ENCODE results near the gene SLC12A3.
A peak's percentile ranks its signal among the peaks of the same experiment; 100 is the strongest.
"Not testable (repeated sequence)": the region's sequence is repeated elsewhere in the genome, so short reads cannot be mapped to it uniquely, and the experiment has no call there.

Gene SLC12A3

DNA sequence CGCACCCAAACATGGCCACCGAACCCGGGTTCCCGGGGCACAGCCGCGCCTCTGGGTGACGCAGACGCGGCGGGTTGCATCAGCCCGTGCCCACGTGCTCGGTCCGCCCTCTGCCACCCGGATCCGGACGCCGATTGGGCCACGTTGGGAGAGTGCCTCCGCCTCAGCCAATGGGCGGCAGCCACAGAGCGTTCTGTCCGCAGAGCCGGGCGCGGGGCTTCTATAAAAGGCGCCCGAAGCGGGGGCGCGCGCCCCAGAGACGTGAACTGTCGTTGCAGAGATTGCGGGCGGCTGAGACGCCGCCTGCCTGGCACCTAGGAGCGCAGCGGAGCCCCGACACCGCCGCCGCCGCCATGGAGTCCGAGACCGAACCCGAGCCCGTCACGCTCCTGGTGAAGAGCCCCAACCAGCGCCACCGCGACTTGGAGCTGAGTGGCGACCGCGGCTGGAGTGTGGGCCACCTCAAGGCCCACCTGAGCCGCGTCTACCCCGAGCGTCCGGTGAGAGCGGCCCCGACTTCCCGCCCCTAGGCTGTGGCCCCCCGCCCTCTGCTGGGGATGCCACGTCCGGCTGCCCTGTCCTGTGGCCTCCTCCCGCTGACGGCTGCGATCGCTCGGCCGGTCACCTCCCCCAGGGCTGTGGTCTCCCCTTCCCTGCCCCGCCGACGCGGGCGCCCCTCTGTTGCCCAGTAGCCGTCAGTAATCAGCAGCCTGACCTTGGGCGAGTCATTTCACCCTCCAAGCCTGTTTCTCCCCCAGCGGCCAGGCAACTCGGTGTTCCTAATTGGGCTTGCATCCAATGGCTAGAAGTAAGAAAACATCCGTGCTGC is 67.1 kb downstream of the SLC12A3 start, which contains the start of gene HERPUD1:
HERPUD1 (plus strand) TSS at position 251 of the 829 bp plus-strand sequence; CDS start at position 354, 103 bp downstream.
- peak within 1 kb of the TSS; percentile 90 for H3K27ac ChIP-seq (ENCODE audit: insufficient read depth, low read length, poor library complexity, severe bottlenecking)
- DNase-seq = peak; percentile 98 to 99 (median 98)
- peaks cover 14% of the 10 kb centered on the region for H3K36me3 ChIP-seq (ENCODE audit: control insufficient read depth, insufficient read depth, low read length)
- H3K9me3 ChIP-seq (ENCODE audit: control insufficient read depth, low read length) = no peaks in the 10 kb centered on the region
- peak within 1 kb of the TSS; percentile 99 for H3K4me3 ChIP-seq (ENCODE audit: insufficient read depth, low read depth, low read length, poor library complexity, severe bottlenecking)
- H3K27me3 ChIP-seq (replicated peaks; ENCODE audit: control insufficient read depth, insufficient read depth, low read length, poor library complexity, severe bottlenecking) = no peaks in the 10 kb centered on the region
- H3K4me1 ChIP-seq (ENCODE audit: control insufficient read depth, insufficient read depth, low read length, poor library complexity, severe bottlenecking) = peaks cover 23% of the 10 kb centered on the region

DNA sequence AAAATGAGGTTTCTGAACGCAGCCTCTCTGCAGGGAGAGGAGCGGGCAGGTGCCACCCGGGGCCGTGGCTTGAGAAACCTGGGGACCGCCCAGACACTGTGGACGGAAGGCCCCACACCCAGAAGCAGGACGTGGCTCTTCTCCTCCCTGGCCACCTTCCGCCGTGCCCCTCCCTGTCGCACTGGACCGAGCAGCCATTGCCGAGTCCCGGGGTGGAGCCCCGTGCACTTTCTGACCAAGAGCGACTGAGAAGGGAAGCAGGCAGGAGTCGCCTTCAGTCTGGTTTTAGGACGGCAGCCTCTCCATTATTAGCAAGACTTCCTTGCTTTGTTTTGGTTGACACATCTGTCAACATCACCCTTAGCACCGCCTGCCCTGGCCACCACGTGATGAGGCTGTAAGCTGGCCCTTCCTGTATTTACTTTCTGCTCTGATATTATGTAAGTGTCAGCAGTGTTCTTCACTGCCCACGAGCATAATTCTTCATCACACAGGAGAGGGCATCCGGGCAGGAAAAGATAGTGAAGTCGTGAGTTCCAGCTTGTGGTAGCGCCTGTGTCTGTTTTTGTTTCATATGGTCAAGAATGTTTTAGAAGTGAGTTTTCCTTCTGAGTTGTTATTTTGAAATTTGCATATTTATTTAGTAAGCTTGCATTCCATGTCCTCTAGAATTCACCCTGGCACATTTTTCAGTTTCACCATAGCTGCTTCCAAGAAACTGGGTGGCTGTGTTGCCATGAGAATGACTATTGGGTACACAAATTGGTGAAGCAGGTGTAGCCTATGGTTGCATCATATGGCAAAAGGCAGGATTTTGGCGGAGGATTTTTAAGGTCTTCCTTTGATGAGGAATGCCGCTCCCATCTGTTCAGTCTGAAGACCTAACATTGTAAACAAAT is 68.0 kb downstream of the SLC12A3 start:
- Histone ChIP-seq H3K36me3 (ENCODE audit: control insufficient read depth, insufficient read depth, low read length) (peaks cover 14% of the 10 kb centered on the region), H3K27me3 (replicated peaks; ENCODE audit: control insufficient read depth, insufficient read depth, low read length, poor library complexity, severe bottlenecking) (no peaks in the 10 kb centered on the region), H3K9me3 (ENCODE audit: control insufficient read depth, low read length) (no peaks in the 10 kb centered on the region), H3K4me3 (ENCODE audit: insufficient read depth, low read depth, low read length, poor library complexity, severe bottlenecking) (peak overlapping the region; percentile 99), H3K4me1 (ENCODE audit: control insufficient read depth, insufficient read depth, low read length, poor library complexity, severe bottlenecking) (peaks cover 23% of the 10 kb centered on the region), H3K27ac (ENCODE audit: insufficient read depth, low read length, poor library complexity, severe bottlenecking) (peak overlapping the region; percentile 90)
- peak in 1 of 3 donors; percentile 23 for DNase-seq

DNA sequence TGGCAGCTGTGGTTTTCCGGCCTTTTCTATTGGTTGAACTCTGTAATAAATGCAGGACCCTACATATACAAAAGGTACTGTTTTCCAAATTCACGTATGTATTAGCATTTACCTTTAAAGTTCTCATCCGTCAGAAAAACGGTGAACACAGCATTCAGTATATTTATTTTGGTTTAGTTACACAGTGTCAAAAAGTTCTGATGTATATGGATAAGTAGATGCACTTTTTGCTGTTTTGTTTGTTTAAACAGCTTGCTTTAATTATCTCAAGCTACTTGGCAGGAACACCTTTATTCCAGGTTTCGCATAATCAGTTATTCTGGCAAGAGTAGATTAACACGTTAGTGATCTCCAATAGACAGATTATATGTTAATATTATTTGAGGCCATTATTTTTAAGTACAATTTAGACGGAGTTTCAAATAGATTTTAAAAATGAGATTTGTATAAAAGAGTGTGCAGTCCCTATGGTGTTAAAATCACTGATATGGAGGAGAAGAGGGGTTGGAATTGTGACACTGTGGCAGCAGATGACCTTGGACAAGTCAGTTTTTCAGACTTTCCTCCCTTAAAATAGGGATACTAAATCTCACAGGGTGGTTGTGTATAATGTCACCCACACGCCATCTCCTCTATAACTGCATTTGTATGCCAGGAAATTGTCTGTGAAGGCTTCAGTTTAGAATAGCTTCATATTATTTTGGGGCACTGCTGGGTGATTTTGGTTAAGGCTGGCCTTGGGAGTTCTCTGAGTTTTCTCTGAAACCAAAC is 69.0 kb downstream of the SLC12A3 start:
- Histone ChIP-seq H3K4me3 (ENCODE audit: insufficient read depth, low read depth, low read length, poor library complexity, severe bottlenecking) (peak overlapping the region; percentile 99), H3K27me3 (replicated peaks; ENCODE audit: control insufficient read depth, insufficient read depth, low read length, poor library complexity, severe bottlenecking) (no peaks in the 10 kb centered on the region), H3K36me3 (ENCODE audit: control insufficient read depth, insufficient read depth, low read length) (peaks cover 18% of the 10 kb centered on the region), H3K27ac (ENCODE audit: insufficient read depth, low read length, poor library complexity, severe bottlenecking) (peak overlapping the region; percentile 90), H3K9me3 (ENCODE audit: control insufficient read depth, low read length) (no peaks in the 10 kb centered on the region), H3K4me1 (ENCODE audit: control insufficient read depth, insufficient read depth, low read length, poor library complexity, severe bottlenecking) (peaks cover 28% of the 10 kb centered on the region)
- no peak for DNase-seq

DNA sequence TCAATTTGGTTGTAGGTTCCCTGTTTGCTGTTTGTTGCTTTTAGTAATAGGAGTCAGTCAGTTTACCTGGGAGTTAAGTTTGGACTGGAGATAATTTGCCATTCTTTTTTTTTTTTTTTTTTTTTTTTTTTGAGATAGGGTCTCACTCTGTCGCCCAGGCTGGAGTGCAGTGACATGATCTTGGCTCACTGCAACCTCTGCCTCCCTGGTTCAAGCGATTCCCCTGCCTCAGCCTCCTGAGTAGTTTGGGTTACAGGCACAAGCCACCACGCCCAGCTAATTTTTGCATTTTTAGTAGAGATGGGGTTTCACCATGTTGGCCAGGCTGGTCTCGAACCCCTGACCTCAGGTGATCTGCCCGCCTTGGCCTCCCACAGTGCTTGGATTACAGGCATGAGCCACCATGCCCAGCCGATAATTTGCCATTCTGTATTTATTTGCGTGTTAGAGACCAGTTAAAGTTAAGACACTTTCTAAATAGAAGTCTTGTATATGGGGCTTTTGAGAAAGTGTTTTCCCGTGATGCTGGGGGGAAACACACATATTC is 69.7 kb downstream of the SLC12A3 start:
- not testable (repeated sequence) for H3K27me3 ChIP-seq (replicated peaks; ENCODE audit: control insufficient read depth, insufficient read depth, low read length, poor library complexity, severe bottlenecking); DNase-seq; H3K9me3 ChIP-seq (ENCODE audit: control insufficient read depth, low read length)
- Histone ChIP-seq H3K4me1 (ENCODE audit: control insufficient read depth, insufficient read depth, low read length, poor library complexity, severe bottlenecking) (peaks cover 31% of the 10 kb centered on the region), H3K4me3 (ENCODE audit: insufficient read depth, low read depth, low read length, poor library complexity, severe bottlenecking) (peak overlapping the region; percentile 13), H3K36me3 (ENCODE audit: control insufficient read depth, insufficient read depth, low read length) (peaks cover 25% of the 10 kb centered on the region), H3K27ac (ENCODE audit: insufficient read depth, low read length, poor library complexity, severe bottlenecking) (peak overlapping the region; percentile 11)

DNA sequence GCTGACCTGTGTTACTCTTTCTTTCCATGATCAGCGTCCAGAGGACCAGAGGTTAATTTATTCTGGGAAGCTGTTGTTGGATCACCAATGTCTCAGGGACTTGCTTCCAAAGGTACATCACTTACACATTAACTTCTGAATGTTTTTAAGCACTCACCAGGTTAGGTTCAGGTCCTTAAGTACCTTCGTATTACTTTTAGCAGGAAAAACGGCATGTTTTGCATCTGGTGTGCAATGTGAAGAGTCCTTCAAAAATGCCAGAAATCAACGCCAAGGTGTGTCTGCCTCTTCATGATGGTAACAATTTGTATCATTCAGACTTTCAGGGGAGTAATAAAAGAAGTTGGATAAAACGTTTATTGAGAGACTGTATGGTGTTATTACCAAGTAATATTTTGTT is 70.2 kb downstream of the SLC12A3 start:
- no peak overlapping the region for H3K4me3 ChIP-seq (ENCODE audit: insufficient read depth, low read depth, low read length, poor library complexity, severe bottlenecking)
- peaks cover 30% of the 10 kb centered on the region for H3K36me3 ChIP-seq (ENCODE audit: control insufficient read depth, insufficient read depth, low read length)
- H3K9me3 ChIP-seq (ENCODE audit: control insufficient read depth, low read length) = no peaks in the 10 kb centered on the region
- H3K4me1 ChIP-seq (ENCODE audit: control insufficient read depth, insufficient read depth, low read length, poor library complexity, severe bottlenecking) = peaks cover 31% of the 10 kb centered on the region
- H3K27me3 ChIP-seq (replicated peaks; ENCODE audit: control insufficient read depth, insufficient read depth, low read length, poor library complexity, severe bottlenecking) = no peaks in the 10 kb centered on the region
- no peak for DNase-seq
- H3K27ac ChIP-seq (ENCODE audit: insufficient read depth, low read length, poor library complexity, severe bottlenecking) = no peak overlapping the region

DNA sequence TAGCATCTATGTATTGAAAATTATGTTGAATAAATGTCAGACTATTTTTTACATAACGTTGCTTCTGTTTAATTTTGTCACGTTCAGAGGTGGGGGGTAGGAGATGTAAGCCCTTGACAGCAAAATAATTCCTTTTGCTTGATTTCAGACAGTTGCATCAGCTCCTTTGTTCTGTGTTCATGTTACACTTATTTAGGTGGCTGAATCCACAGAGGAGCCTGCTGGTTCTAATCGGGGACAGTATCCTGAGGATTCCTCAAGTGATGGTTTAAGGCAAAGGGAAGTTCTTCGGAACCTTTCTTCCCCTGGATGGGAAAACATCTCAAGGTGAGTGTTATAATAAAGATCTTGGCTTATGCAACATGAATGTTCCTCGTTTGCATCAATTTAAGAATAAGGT is 71.5 kb downstream of the SLC12A3 start:
- H3K36me3 ChIP-seq (ENCODE audit: control insufficient read depth, insufficient read depth, low read length) = peaks cover 41% of the 10 kb centered on the region
- DNase-seq = no peak
- H3K27me3 ChIP-seq (replicated peaks; ENCODE audit: control insufficient read depth, insufficient read depth, low read length, poor library complexity, severe bottlenecking) = no peaks in the 10 kb centered on the region
- peaks cover 26% of the 10 kb centered on the region for H3K4me1 ChIP-seq (ENCODE audit: control insufficient read depth, insufficient read depth, low read length, poor library complexity, severe bottlenecking)
- no peak overlapping the region for H3K4me3 ChIP-seq (ENCODE audit: insufficient read depth, low read depth, low read length, poor library complexity, severe bottlenecking)
- no peak overlapping the region for H3K27ac ChIP-seq (ENCODE audit: insufficient read depth, low read length, poor library complexity, severe bottlenecking)
- no peaks in the 10 kb centered on the region for H3K9me3 ChIP-seq (ENCODE audit: control insufficient read depth, low read length)

DNA sequence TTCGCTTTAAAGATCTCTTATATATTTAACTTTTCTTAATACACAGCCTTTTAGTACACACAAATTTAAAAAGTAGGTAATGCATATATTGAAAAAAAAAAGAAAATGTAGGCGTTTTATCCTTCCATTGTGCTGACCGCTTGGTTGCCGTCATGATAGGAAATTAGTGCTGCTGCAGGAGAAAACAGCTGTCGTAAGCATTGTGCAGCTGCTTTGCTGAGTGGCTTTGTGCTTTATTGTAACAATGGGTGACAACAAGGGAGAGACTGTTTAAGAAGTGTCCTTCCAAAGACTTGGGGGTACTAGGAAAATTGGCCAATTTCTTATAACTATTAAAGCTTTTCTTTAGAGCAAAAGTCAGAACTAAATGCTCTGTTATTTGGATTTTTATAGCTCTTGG is 71.9 kb downstream of the SLC12A3 start:
- Histone ChIP-seq H3K36me3 (ENCODE audit: control insufficient read depth, insufficient read depth, low read length) (peaks cover 46% of the 10 kb centered on the region), H3K4me3 (ENCODE audit: insufficient read depth, low read depth, low read length, poor library complexity, severe bottlenecking) (no peak overlapping the region), H3K4me1 (ENCODE audit: control insufficient read depth, insufficient read depth, low read length, poor library complexity, severe bottlenecking) (peaks cover 25% of the 10 kb centered on the region), H3K9me3 (ENCODE audit: control insufficient read depth, low read length) (no peaks in the 10 kb centered on the region), H3K27ac (ENCODE audit: insufficient read depth, low read length, poor library complexity, severe bottlenecking) (no peak overlapping the region), H3K27me3 (replicated peaks; ENCODE audit: control insufficient read depth, insufficient read depth, low read length, poor library complexity, severe bottlenecking) (no peaks in the 10 kb centered on the region)
- DNase-seq = no peak

DNA sequence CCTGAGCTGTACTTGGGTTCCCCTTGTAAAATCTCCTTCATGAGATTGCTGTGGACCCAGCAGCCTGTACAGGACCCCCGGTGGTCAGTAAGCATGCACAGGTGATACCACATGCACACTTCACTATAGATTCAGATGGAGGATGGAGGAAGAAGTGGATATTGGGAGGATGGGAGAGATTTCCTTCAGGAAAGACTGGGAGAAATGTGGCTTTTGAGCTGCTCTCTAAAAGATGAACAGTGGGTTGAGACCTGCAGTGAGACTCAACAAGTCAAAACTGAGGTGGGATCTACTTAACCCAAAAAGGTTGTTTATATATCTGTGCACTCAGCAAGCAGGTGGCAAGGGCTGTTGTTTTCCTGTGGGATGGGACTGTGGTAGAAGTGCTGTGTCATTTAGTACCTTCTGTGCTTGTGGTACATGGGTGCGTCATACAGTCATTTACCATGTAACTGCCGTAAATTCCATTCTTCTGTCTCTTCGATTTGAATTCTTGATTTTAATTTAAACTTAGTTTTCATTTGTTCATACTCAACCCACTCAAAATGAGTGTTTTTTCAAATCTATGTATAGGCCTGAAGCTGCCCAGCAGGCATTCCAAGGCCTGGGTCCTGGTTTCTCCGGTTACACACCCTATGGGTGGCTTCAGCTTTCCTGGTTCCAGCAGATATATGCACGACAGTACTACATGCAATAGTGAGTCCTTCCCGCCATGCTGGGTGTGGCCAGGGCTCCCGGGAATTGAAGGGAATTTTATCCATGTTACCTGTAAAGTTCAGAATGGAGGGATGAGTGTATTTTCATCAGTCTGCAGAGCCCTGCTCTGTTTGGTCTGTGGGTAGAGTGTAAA is 73.9 kb downstream of the SLC12A3 start:
- Histone ChIP-seq H3K27ac (ENCODE audit: insufficient read depth, low read length, poor library complexity, severe bottlenecking) (peak overlapping the region; percentile 39), H3K4me3 (ENCODE audit: insufficient read depth, low read depth, low read length, poor library complexity, severe bottlenecking) (no peak overlapping the region), H3K27me3 (replicated peaks; ENCODE audit: control insufficient read depth, insufficient read depth, low read length, poor library complexity, severe bottlenecking) (no peaks in the 10 kb centered on the region), H3K36me3 (ENCODE audit: control insufficient read depth, insufficient read depth, low read length) (peaks cover 65% of the 10 kb centered on the region), H3K9me3 (ENCODE audit: control insufficient read depth, low read length) (no peaks in the 10 kb centered on the region), H3K4me1 (ENCODE audit: control insufficient read depth, insufficient read depth, low read length, poor library complexity, severe bottlenecking) (peaks cover 22% of the 10 kb centered on the region)
- peak in 1 of 3 donors; percentile 16 for DNase-seq

DNA sequence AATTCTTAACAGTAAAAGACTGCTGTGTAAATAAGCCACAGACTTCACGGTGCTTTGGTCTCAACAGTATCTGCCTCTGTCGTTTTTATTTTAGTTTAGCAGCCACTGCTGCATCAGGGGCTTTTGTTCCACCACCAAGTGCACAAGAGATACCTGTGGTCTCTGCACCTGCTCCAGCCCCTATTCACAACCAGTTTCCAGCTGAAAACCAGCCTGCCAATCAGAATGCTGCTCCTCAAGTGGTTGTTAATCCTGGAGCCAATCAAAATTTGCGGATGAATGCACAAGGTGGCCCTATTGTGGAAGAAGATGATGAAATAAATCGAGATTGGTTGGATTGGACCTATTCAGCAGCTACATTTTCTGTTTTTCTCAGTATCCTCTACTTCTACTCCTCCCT is 74.8 kb downstream of the SLC12A3 start:
- Histone ChIP-seq H3K36me3 (ENCODE audit: control insufficient read depth, insufficient read depth, low read length) (peaks cover 73% of the 10 kb centered on the region), H3K9me3 (ENCODE audit: control insufficient read depth, low read length) (no peaks in the 10 kb centered on the region), H3K4me1 (ENCODE audit: control insufficient read depth, insufficient read depth, low read length, poor library complexity, severe bottlenecking) (peaks cover 14% of the 10 kb centered on the region), H3K27me3 (replicated peaks; ENCODE audit: control insufficient read depth, insufficient read depth, low read length, poor library complexity, severe bottlenecking) (no peaks in the 10 kb centered on the region), H3K4me3 (ENCODE audit: insufficient read depth, low read depth, low read length, poor library complexity, severe bottlenecking) (no peak overlapping the region), H3K27ac (ENCODE audit: insufficient read depth, low read length, poor library complexity, severe bottlenecking) (peak overlapping the region; percentile 39)
- DNase-seq = no peak
